NCI-H345 treated with DMSO at 0.1 percent for 48 hours (cell line): ENCODE data around the gene HOXA11.

Experiments
- DNase-seq: peaks from one replicate; lab custom pipeline; 2025; ENCODE audit not compliant: unreplicated experiment; lab: John Stamatoyannopoulos, UW

The HOXA11 gene

GRCh38 chr7:27182285-27182841 is 2.7 kb downstream of the HOXA11 start:
- no peak for DNase-seq

- DNase-seq: no peak
These were observed 3.2 kb downstream of the HOXA11 start for GRCh38 chr7:27181795-27182275.

DNA sequence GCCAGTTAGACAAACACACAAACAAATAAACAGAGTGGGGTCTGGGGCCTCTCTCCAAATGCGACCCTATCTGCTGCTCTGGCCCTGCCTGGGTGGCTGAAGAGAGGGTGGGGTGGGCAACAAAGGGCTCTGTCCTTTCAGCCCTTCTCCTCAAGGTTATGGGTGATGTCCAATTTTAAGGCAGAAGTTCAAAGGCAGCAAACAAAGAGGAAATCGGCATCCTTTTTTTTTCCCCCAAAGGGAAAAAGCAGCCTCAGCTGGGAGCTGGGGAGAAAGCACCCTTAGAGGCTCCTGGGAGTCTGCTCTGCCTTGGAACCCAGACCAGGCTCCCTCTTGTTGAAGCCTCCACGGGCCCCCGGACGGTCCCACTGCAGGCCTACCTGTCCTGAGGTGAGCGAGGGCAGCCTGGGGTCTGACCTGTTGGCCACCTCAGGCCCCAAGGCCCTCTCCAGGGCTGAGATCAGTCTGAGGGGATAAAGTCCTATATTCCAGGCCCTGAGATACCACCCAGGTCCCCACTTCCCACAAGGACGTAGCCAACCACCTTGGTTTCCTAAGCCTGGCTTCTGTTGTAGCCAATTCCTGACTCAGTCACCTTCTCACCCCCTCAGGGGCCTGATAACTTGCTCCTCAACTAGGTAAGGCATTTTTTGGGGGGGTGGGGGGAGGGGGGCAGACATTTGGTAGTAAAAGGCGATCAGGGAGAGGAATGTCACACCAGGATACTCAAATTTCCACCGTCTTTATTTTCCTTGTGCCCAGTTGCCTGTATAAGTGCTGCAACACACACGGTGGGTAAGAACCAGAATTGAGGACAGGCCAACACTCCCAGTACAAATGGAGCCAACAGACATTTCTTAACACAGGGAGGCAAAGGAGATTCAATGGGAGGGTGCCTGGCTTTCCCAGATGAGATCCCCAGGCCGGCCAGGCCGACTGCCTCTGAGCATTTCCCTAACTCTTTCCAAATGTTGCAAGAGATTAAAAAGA is 4.3 kb downstream of the HOXA11 start:
- no peak for DNase-seq

DNA sequence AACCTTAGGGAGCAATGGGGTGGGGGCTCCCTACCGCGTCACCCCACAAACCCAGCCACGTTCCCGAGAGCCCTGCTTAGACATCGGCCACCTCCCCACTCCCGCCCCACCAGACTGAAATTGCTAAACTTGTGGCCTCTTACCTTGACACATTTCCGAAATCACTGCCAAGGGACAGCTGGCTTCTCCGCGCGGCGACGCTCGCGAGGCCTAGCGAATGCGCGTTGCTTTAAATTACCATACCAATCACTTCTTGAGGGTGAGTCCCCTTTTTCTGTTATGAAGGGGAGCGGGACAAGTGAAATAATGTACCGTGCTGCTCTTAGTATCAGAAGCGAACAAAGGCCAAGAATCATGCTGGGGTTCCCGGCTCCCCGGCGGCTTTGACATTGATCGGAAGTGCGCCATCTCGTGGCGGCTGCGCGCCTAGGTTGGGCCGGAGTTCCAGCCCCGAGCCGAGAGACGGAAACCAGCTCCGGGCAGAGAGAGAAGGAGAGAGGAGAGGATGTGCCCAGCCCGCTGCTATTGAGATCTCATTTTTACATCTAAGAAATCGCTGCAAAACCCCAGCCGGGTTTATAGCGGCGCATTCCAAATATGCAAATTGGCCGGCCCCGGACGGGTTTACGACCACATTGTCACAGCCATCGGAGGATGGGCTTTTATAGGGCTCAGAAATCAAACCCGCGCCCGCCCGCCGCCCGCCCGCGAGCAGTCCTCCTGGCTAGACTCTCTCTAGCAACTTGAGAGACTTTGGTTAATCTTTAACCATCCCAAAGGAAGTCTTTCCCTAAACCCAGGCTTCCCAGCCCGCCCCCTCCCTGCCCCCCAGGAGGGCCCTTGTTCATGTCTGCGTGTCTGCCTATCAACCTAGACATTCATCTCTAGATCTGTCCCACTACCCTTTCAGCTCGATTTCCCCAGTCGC is 5.3 kb downstream of the HOXA11 start:
- DNase-seq: no peak

DNA sequence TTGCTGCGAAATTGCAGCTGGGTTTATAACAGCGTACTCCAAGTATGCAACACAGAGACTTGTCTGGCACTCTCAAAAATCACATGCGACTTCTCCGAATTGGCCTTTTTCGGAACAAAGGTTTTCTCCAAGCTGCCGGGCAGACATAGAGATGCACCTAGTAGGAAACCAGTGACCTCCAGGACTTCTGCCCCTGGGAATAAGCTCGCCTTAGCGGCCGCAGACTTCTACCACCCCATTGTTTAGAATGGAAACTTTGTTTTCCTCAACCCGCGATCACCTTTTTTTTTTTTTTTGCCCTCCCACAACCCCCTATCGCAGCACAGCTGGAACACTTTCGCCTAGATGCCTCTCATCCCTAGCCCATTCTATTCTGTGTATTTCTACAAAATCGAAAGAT is 6.0 kb downstream of the HOXA11 start:
- DNase-seq: no peak

DNA sequence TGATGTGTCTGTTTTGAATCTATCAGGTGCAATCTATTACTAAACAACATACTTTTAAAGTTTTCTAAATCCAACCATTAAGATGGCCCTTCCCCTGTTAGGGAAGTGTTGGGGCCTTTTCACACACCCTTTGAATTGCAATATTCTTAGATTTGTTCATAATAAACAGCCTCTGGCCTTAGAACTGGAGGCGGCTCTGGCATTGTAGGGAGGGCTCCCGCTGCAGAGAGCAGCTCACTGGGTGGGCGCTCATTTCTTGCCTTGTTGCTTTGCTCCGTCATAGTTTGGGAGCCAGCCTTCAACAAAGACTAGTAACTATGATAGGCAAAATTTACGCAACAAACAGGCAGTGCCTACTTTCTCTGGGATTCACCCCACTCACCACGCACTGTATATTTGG is 6.7 kb downstream of the HOXA11 start:
- DNase-seq: no peak

GRCh38 chr7:27177795-27178320 is 7.2 kb downstream of the HOXA11 start:
- no peak for DNase-seq

DNA sequence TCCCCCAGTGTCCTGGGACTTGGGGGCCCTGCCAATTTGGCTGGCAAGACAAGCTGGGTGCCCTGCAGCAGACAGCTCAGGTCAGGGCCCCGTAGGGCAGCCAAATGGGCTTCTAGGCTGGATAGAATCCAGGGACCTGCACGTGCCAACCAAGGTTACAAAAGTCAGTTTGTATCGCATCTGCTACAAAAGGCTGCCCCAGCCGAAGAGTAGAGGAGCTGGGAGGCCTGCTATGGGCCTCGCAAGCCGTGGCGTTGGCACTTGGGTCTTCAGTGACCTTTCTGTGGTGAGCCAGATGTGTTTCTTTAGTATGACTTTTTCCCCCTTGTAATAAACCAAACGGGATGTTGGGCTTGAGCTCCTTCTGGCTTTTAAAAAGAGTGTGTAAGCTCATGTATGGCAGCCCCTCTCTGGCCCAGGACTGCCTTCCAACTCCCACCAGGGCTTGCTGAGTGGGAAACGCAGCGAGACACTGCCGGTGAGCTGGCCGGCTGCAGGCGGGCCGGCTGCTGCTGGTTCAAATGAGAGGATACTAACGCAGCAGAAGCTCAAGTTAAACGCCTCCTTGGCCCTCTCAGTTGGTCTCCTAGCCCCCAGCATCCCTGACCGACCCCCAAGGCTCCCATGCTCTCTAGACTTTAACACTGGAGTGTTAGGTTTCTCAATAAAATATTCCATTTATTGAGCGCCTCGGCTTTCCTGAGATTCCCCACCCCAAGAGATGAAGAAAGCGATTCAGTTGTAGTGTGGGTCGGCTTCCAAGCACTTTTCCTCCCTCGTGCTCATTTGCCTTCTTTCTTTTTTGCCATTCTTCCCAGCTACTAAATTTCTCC is 7.9 kb downstream of the HOXA11 start:
- no peak for DNase-seq

DNA sequence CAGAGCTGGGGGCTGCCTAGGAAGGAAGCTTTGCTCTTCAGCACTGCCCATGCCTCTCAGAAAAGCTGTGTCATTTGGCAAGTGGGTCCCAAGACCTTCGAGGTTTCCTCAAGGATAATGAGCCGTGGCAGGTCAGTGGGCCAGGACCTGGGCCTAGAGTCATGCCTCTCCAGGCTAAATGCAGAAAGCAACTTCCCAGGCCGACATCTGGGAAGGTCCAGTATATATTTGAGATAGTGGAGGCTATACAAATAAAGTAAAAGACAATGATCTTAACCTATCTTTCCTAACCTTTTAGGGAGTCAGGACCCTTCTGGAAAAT is 8.5 kb downstream of the HOXA11 start:
- DNase-seq: no peak

DNA sequence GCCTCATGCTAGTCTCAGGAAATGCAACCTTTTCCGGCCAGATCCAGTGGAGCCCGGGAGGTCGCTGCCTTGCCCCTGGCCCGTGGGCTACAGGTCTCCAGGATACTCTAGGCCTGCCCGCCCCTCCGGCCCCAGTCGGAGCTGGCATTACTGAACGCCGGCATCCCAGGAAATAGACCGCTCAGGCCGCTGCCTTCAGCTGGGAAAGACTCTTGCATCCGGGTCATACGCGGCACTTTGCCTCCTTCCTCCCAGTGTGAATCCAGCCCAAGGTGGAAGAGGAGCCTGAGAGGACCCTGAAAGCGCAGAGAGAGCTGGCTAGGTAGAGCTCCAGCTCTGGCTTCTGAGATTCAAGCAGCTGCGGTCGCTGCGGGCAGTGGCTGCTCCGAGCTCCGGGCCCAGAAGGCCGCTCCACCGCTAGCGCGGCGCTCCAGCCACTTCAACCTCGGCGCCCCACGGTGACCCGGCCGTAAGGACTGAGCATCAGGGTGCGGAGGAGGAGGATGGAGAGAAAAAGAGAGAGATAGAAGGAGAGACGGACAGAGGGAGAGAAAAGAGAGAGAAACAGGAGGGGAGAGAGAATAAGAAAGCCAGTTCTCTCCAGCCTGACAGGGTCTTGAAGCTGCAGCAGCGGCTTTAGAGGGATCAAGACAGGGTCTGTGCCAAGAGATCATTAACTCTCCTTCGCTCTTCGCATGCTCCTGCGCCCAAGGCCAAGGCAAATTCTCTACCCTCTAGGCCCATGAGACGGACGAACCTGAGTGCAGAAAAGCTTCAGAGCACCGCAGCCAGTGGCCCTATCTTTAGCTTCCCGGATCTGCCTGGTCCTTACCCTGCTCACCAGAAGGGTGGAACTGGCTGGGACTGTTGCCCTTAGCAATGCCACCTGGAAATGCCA is 9.2 kb downstream of the HOXA11 start:
- no peak for DNase-seq

DNA sequence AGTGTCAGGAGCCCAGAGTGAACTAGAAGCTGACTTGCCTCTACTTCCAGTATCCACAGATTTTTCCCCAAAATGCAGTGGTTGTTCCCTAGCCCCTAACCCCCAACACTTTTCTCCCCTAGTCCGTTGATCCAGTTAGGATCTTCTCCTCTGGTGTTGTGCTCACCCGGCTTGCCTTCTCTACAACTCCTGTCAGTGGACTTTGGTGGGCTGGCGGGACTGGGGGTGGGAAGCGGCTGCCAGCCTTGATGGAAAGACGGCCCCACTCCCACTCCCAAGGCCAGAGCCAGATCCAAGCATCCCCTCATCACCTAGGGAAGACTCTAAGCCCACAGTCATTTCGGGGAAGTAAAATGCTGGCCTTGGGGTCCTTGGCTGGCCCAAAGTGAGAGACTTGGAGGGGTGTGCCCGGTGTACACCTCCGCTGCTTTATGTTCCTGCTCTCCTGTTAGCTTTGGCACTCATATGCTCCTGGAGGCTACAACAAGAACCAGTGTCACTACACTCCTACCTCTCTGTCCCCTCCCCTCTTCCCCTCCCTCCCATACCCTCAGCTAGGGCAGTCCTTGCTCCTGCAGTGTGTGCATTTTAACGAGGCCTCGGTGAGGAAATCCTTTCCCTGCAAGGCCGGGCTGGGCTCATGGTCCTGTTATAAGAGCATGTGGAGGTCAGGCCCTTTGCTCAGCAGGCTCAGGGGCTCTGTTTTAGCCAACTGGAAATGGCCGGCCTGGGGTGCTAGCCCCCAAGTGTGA is 10.0 kb downstream of the HOXA11 start:
- no peak for DNase-seq

DNA sequence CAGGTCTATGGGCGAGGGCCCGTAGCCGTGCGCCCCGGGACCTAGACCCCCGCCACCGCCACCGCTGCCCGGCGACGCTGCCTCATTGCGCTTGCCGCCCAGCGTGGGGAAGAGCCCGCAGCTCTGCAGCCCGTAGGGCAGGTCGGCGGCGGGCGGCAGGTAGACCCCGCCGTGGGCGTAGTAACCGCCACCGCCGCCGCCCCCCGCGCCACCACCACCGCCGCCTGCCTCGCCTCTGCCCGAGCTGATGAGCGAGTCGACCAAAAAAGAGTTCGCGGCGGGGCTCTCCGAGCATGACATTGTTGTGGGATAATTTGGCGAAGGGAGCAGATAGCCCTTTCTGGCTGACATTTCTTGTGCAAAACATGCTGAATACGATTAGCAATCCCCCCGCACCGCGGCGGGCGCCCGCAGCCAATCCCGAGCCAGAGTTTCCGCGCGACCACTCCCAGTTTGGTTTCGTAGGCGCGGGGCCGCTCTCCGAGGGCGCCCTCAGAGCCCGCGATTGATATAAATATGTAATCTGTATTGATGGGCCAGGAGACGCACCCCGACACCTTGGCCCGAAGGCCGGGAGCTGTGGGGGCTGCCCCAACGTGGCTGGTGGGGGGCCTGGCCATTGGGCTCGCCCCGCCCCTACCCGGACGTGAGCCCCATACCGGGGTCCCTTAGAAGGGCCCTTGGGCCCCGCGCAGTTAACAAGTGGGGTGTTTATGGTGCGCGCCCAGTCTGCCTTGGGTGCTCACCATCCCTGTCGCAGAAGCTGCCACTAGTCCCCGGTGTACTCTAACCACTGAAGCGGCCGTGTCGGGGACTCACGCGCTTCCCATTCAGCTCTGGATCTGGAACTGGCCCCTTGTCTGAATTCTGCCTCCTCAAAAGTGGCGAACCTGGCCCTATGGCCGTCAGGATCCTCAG is 10.8 kb downstream of the HOXA11 start, which contains the start of gene HOXA10:
TSS of gene HOXA10 (minus strand) at position 365 of the 918 bp plus-strand sequence. CDS start at position 351, 14 bp downstream.
- peak; percentile 22 for DNase-seq

GRCh38 chr7:27173511-27173955 is 11.5 kb downstream of the HOXA11 start:
- no peak for DNase-seq

DNA sequence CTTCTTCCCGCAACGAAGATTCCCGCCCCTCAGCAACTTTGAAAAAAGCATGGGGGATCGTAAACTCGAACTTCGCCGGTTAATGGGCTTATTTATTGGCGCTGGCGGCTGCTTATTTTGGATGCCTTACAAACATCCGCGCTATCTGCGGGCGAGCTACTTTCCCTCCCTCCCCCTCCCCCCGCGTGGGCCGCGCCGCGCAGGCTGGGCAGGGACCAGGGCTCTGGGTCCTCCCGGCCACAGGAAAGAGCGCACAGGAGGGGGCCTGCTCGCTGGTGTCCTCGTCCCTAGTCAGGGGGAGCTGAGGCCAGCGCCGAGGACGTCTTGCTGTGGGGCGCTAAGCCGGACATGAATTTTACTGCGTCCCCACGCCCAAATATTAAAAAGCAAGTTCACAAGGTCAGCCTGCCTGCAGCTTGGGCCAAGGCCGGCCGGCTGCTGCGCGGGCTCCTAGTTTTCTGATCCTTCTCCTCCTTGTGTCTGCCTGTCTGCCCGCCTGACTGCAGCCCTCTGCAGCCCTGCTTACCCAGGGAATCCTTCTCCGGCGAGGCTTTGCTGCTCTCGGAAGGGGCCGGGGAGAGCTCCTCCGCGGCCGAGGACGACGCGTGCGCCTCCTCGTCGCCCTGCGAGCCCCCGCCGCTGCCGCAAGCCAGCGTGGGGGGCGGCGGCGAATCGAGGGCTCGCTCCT is 12.1 kb downstream of the HOXA11 start:
- DNase-seq: no peak

GRCh38 chr7:27172315-27172774 is 12.7 kb downstream of the HOXA11 start:
- no peak for DNase-seq

GRCh38 chr7:27171637-27172314 is 13.3 kb downstream of the HOXA11 start:
- no peak for DNase-seq
